A673 (cell line): ENCODE data around the gene TRIM27. TPM values are rescaled to one million over a fixed set of nuclear protein-coding genes. Genes with fewer than 3 reads are reported as not detected.
"Not testable (repeated sequence)": the region's sequence is repeated elsewhere in the genome, so short reads cannot be mapped to it uniquely, and the experiment has no call there.

ENCODE experiments used
- BruUV-seq: library from RNA; stranded (reverse); fragments of 400-500 nt; replicated peaks from 2 replicates; lab custom pipeline; 2021; lab: Mats Ljungman, UMichigan
- CTCF ChIA-PET: fragments of 300-600 bp; sonication (Branson Sonifier 250); formaldehyde crosslinking; loops from one replicate; lab custom pipeline; 2022; ENCODE audit warnings: antibody characterized with exemption; lab: Charles Lee
- POLR2A ChIA-PET: fragments of 300-600 bp; sonication (Branson Sonifier 250); formaldehyde crosslinking; loops from one replicate; lab custom pipeline; 2022; ENCODE audit warnings: antibody characterized with exemption; ENCODE audit not compliant: low non-redundant PET; lab: Charles Lee
- DNase-seq: peaks from one replicate; pipeline ENCODE4 v3.0.0-alpha.2; 2015; ENCODE audit warnings: low spot score
- H3K27ac ChIP-seq: fragments of 200-600 bp; sonication (generic); 2 replicates; pipeline ENCODE4 v1.5.1; 2016; ENCODE audit warnings: mixed run types, low read depth, mild to moderate bottlenecking, mixed read lengths, antibody characterized with exemption, low read length; ENCODE audit not compliant: poor library complexity, severe bottlenecking
- H3K27me3 ChIP-seq: fragments of 200-600 bp; sonication (generic); replicated peaks from 2 replicates; pipeline ENCODE4 v1.6.1; 2017; ENCODE audit warnings: mixed run types, low read depth, mild to moderate bottlenecking, mixed read lengths, antibody characterized with exemption, low read length; ENCODE audit not compliant: insufficient read depth, poor library complexity
- H3K36me3 ChIP-seq: fragments of 200-600 bp; sonication (generic); 2 replicates; pipeline ENCODE4 v1.6.1; 2016; ENCODE audit warnings: mixed run types, mild to moderate bottlenecking, mixed read lengths, antibody characterized with exemption, low read length; ENCODE audit not compliant: insufficient read depth, poor library complexity, severe bottlenecking
- H3K4me1 ChIP-seq: fragments of 200-600 bp; sonication (generic); 2 replicates; pipeline ENCODE4 v1.6.1; 2017; ENCODE audit warnings: mixed run types, mild to moderate bottlenecking, mixed read lengths, antibody characterized with exemption, low read length; ENCODE audit not compliant: insufficient read depth, poor library complexity, severe bottlenecking
- H3K4me3 ChIP-seq: fragments of 200-600 bp; sonication (generic); 2 replicates; pipeline ENCODE4 v1.5.1; 2016; ENCODE audit warnings: low read depth, mixed run types, mild to moderate bottlenecking, mixed read lengths, low read length; ENCODE audit not compliant: poor library complexity, severe bottlenecking
- H3K9me3 ChIP-seq: fragments of 200-600 bp; sonication (generic); 2 replicates; pipeline ENCODE4 v1.6.1; 2016; ENCODE audit warnings: mixed run types, low read depth, mild to moderate bottlenecking, mixed read lengths, antibody characterized with exemption, low read length; ENCODE audit not compliant: poor library complexity, severe bottlenecking
- EZH2 ChIP-seq: fragments of 200-600 bp; sonication (generic); IDR thresholded peaks from 2 replicates; pipeline ENCODE4 v1.6.1; 2017; ENCODE audit warnings: borderline replicate concordance, low read depth, mild to moderate bottlenecking, mixed read lengths, antibody characterized with exemption, low read length; ENCODE audit not compliant: poor library complexity, severe bottlenecking
- intact Hi-C: fragments of 100-400 bp; cut with micrococcal nuclease; formaldehyde crosslinking; loops from one replicate; pipeline ENCODE4 v1.10.0; 2022; ENCODE audit not compliant: unreplicated experiment
- total RNA-seq: library from RNA; stranded (reverse); gene quantifications from 2 replicates; pipeline ENCODE4 v1.2.3, GENCODE V29; 2021
- TF ChIP-seq, protein P1 (sequence below): fragments of 300-800, 200-600 bp; sonication (generic); conservative IDR thresholded peaks from 2 replicates; pipeline ENCODE4 v1.5.1; 2017; ENCODE audit warnings: low read depth, mild to moderate bottlenecking, antibody characterized with exemption, low read length, moderate library complexity, mixed read lengths

Gene TRIM27
- total RNA-seq, 1 experiment from 2014 or later: 81.1 TPM

DNA sequence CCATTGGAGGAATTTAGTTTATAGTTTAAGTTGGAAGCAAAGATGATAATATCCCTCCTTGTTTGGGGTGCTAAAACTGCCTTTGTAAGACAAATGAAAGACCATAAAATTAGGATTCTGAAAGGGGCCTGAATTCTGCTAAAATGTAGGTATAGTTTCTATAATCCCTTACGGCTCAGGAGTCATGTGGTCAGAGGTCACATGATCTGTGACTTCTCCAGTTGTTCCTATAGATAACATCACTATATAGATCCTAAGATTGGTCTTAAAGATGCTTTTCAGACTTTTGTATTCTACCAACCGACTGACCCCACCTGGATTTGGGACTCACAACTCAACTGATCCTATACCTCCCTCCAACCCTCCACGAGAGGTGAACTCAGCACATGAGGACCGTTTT lies 44.7 kb upstream of the TRIM27 start:
- Histone ChIP-seq H3K4me3 (no peak overlapping the region), H3K9me3 (no peaks in the 10 kb centered on the region), H3K4me1 (no peaks in the 10 kb centered on the region), H3K27me3 (no peaks in the 10 kb centered on the region), H3K36me3 (no peaks in the 10 kb centered on the region), H3K27ac (no peak overlapping the region)
- ChIA-PET POLR2A (no interaction called here), CTCF (no interaction called here)
- no peak for TF ChIP-seq EZH2
- TF ChIP-seq, protein P1, sequence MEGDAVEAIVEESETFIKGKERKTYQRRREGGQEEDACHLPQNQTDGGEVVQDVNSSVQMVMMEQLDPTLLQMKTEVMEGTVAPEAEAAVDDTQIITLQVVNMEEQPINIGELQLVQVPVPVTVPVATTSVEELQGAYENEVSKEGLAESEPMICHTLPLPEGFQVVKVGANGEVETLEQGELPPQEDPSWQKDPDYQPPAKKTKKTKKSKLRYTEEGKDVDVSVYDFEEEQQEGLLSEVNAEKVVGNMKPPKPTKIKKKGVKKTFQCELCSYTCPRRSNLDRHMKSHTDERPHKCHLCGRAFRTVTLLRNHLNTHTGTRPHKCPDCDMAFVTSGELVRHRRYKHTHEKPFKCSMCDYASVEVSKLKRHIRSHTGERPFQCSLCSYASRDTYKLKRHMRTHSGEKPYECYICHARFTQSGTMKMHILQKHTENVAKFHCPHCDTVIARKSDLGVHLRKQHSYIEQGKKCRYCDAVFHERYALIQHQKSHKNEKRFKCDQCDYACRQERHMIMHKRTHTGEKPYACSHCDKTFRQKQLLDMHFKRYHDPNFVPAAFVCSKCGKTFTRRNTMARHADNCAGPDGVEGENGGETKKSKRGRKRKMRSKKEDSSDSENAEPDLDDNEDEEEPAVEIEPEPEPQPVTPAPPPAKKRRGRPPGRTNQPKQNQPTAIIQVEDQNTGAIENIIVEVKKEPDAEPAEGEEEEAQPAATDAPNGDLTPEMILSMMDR: no peak
- BruUV-seq: no TSS peak
- no peak for DNase-seq
- intact Hi-C loops: no loop called here

DNA sequence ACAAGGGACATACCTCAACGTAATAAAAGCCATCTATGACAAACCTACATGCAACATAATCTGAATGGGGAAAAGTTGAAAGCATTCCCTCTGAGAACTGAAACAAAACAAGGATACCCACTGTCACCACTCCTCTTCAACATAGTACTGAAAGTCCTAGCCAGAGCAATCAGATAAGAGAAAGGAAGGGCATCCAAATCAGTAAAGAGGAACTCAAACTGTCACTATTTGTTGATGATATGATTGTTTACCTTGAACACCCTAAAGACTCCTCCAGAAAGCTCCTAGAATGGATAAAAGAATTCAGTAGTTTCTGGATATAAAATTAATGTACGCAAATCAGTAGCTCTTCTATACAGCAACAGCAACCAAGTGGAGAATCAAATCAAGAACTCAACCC lies 41.9 kb upstream of the TRIM27 start:
- no peaks in the 10 kb centered on the region for H3K4me1 ChIP-seq
- H3K9me3 ChIP-seq: no peaks in the 10 kb centered on the region
- no peaks in the 10 kb centered on the region for H3K27me3 ChIP-seq
- no peak overlapping the region for H3K27ac ChIP-seq
- POLR2A ChIA-PET: no interaction called here
- no TSS peak for BruUV-seq
- CTCF ChIA-PET: no interaction called here
- intact Hi-C loops: no loop called here
- no peaks in the 10 kb centered on the region for H3K36me3 ChIP-seq
- TF ChIP-seq, protein P1: no peak
- no peak for TF ChIP-seq EZH2
- H3K4me3 ChIP-seq: no peak overlapping the region
- no peak for DNase-seq

DNA sequence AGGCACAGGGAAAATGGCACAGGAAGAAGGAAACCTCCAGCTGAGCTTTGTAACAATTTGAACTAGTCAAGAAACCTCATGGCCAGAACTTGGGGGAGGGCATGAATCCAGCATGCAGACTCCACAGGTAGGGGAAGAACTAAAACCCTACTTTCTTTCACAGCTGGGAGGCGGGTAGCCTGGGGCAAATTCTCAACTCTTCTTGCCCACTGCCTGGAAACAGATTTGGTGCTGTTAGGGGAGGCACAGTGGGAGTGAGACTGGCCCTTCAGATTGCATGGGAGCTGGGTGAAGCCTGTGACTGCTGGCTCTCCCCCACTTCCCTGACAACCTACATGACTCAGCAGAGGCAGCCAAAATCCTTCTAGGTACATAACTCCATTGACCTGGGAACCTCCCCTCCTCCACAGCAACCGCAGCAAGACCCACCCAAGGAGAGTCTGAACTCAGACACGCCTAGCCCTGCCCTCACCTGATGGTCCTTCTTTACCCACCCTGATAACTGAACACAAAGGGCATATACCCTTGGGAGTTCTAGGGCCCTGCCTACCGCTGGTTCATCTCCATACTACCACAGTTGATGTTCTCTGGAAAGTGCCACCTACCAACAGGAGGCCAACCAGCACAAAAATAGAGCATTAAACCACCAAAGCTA lies 37.2 kb upstream of the TRIM27 start:
- Histone ChIP-seq H3K9me3 (no peaks in the 10 kb centered on the region), H3K36me3 (no peaks in the 10 kb centered on the region), H3K27me3 (no peaks in the 10 kb centered on the region), H3K27ac (no peak overlapping the region), H3K4me1 (no peaks in the 10 kb centered on the region), H3K4me3 (no peak overlapping the region)
- POLR2A ChIA-PET: no interaction called here
- no peak for DNase-seq
- CTCF ChIA-PET: no interaction called here
- intact Hi-C loops: no loop called here
- TF ChIP-seq, protein P1: no peak
- TF ChIP-seq EZH2: no peak
- BruUV-seq: no TSS peak

DNA sequence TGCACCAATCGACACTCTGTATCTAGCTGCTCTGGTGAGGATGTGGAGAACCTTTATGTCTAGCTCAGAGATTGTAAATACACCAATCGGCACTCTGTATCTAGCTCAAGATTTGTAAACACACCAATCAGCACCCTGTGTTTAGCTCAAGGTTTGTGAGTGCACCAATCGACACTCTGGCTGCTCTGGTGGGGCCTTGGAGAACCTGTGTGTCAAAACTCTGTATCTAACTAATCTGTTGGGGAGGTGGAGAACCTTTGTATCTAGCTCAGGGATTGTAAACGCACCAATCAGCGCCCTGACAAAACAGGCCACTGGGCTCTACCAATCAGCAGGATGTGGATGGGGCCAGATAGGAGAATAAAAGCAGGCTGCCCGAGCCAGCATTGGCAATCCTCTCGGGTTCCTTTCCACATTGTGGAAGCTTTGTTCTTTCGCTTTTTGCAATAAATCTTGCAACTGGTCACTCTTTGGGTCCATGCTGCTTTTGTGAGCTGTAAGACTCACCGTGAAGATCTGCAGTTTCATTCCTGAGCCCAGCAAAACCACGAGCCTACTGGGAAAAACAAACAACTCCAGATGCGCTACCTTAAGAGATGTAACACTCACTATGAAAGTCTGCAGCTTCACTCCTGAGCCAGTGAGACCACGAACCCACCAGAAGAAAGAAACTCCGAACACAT lies 34.9 kb upstream of the TRIM27 start:
- H3K27me3 ChIP-seq, H3K9me3 ChIP-seq, BruUV-seq, intact Hi-C loops, POLR2A ChIA-PET, DNase-seq, H3K4me1 ChIP-seq, H3K27ac ChIP-seq, H3K4me3 ChIP-seq, H3K36me3 ChIP-seq, CTCF ChIA-PET: not testable (repeated sequence)

DNA sequence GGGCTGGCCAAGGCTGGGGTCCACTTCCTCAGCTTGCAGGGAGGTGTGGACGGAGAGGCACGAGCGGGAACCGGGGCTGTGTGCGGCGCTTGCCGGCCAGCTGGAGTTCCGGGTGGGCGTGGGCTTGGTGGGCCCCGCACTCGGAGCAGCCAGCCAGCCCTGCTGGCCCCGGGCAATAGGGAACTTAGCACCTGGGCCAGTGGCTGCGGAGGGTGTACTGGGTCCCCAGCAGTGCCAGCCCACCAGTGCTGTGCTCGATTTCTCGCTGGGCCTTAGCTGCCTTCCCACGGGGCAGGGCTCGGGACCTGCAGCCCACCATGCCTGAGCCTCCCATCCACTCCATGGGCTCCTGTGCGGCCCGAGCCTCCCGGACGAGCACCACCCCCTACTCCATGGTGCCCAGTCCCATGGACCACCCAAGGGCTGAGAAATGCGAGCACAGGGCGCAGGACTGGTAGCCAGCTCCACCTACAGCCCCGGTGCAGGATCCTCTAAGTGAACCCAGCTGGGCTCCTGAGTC lies 34.1 kb upstream of the TRIM27 start:
- POLR2A ChIA-PET, BruUV-seq, H3K4me3 ChIP-seq, H3K27me3 ChIP-seq, H3K36me3 ChIP-seq, DNase-seq, CTCF ChIA-PET, H3K27ac ChIP-seq, intact Hi-C loops, H3K9me3 ChIP-seq, H3K4me1 ChIP-seq: not testable (repeated sequence)
